ENCODE results near the gene NSUN5.

The NSUN5 gene

GRCh38 chr7:73340514-73340913, 31.9 kb upstream of the NSUN5 start:
- Histone ChIP-seq H3K36me3 (ENCODE audit: low read depth) (no peaks in the 10 kb centered on the region), H3K4me1 (ENCODE audit: insufficient read depth, poor library complexity, severe bottlenecking) (peaks cover 4% of the 10 kb centered on the region), H3K27ac (ENCODE audit: poor library complexity, severe bottlenecking) (no peak overlapping the region), H3K9me3 (ENCODE audit: severe bottlenecking) (no peaks in the 10 kb centered on the region), H3K4me3 (ENCODE audit: severe bottlenecking) (no peak overlapping the region), H3K27me3 (ENCODE audit: insufficient read depth, poor library complexity, severe bottlenecking) (no peaks in the 10 kb centered on the region)
- no peak for TF ChIP-seq CTCF (IDR thresholded peaks at IDR 0.05; ENCODE audit: poor library complexity, severe bottlenecking)
- DNase-seq (ENCODE audit: low spot score) (no peak), ATAC-seq (ENCODE audit: low read depth) (no peak)

- peaks cover 4% of the 10 kb centered on the region for H3K4me1 ChIP-seq (ENCODE audit: insufficient read depth, poor library complexity, severe bottlenecking)
- H3K27ac ChIP-seq (ENCODE audit: poor library complexity, severe bottlenecking) = no peak overlapping the region
- no peaks in the 10 kb centered on the region for H3K27me3 ChIP-seq (ENCODE audit: insufficient read depth, poor library complexity, severe bottlenecking)
- H3K4me3 ChIP-seq (ENCODE audit: severe bottlenecking) = no peak overlapping the region
- ATAC-seq (ENCODE audit: low read depth) = no peak
- no peak for TF ChIP-seq CTCF (IDR thresholded peaks at IDR 0.05; ENCODE audit: poor library complexity, severe bottlenecking)
- no peaks in the 10 kb centered on the region for H3K9me3 ChIP-seq (ENCODE audit: severe bottlenecking)
- DNase-seq (ENCODE audit: low spot score) = no peak
- H3K36me3 ChIP-seq (ENCODE audit: low read depth) = no peaks in the 10 kb centered on the region
Measured at GRCh38 chr7:73338321-73338720, 29.7 kb upstream of the NSUN5 start.

GRCh38 chr7:73332447-73332846, 23.8 kb upstream of the NSUN5 start:
- H3K4me3 ChIP-seq (ENCODE audit: severe bottlenecking) = no peak overlapping the region
- no peaks in the 10 kb centered on the region for H3K27me3 ChIP-seq (ENCODE audit: insufficient read depth, poor library complexity, severe bottlenecking)
- H3K27ac ChIP-seq (ENCODE audit: poor library complexity, severe bottlenecking) = no peak overlapping the region
- TF ChIP-seq CTCF (IDR thresholded peaks at IDR 0.05; ENCODE audit: poor library complexity, severe bottlenecking) = no peak
- DNase-seq (ENCODE audit: low spot score) = no peak
- H3K36me3 ChIP-seq (ENCODE audit: low read depth) = no peaks in the 10 kb centered on the region
- H3K9me3 ChIP-seq (ENCODE audit: severe bottlenecking) = no peaks in the 10 kb centered on the region
- no peaks in the 10 kb centered on the region for H3K4me1 ChIP-seq (ENCODE audit: insufficient read depth, poor library complexity, severe bottlenecking)
- no peak for ATAC-seq (ENCODE audit: low read depth)

- DNase-seq (ENCODE audit: low spot score) = no peak
- H3K4me1 ChIP-seq (ENCODE audit: insufficient read depth, poor library complexity, severe bottlenecking) = no peaks in the 10 kb centered on the region
- ATAC-seq (ENCODE audit: low read depth) = no peak
- no peaks in the 10 kb centered on the region for H3K27me3 ChIP-seq (ENCODE audit: insufficient read depth, poor library complexity, severe bottlenecking)
- no peak overlapping the region for H3K27ac ChIP-seq (ENCODE audit: poor library complexity, severe bottlenecking)
- TF ChIP-seq CTCF (IDR thresholded peaks at IDR 0.05; ENCODE audit: poor library complexity, severe bottlenecking) = no peak
- H3K36me3 ChIP-seq (ENCODE audit: low read depth) = no peaks in the 10 kb centered on the region
- H3K9me3 ChIP-seq (ENCODE audit: severe bottlenecking) = no peaks in the 10 kb centered on the region
- no peak overlapping the region for H3K4me3 ChIP-seq (ENCODE audit: severe bottlenecking)
Measured at GRCh38 chr7:73330772-73331171, 22.1 kb upstream of the NSUN5 start.

- ATAC-seq (ENCODE audit: low read depth) (peak; percentile 45; the same call in 1 of the 3 replicates), DNase-seq (ENCODE audit: low spot score) (no peak)
- Histone ChIP-seq H3K27ac (ENCODE audit: poor library complexity, severe bottlenecking) (no peak overlapping the region), H3K4me1 (ENCODE audit: insufficient read depth, poor library complexity, severe bottlenecking) (no peaks in the 10 kb centered on the region), H3K27me3 (ENCODE audit: insufficient read depth, poor library complexity, severe bottlenecking) (no peaks in the 10 kb centered on the region), H3K9me3 (ENCODE audit: severe bottlenecking) (no peaks in the 10 kb centered on the region), H3K36me3 (ENCODE audit: low read depth) (no peaks in the 10 kb centered on the region), H3K4me3 (ENCODE audit: severe bottlenecking) (no peak overlapping the region)
- TF ChIP-seq CTCF (IDR thresholded peaks at IDR 0.05; ENCODE audit: poor library complexity, severe bottlenecking) = no peak
Measured at GRCh38 chr7:73329861-73330581, 21.4 kb upstream of the NSUN5 start.
